Measurements from ENCODE around the gene VWA3B. TPM values are rescaled to one million over a fixed set of nuclear protein-coding genes. Genes with fewer than 3 reads are reported as not detected.

Gene VWA3B
- total and polyA plus RNA-seq, 2 of the 4 experiments (the other 2 are of a cell fraction), result not detected

GRCh38 chr2:98278074-98278473, 191.1 kb downstream of the VWA3B start:
- dilution Hi-C loops (cut with HindIII; ENCODE audit: low sequenced_read_pairs, unreplicated experiment) (no loop called here), intact Hi-C loops (cut with micrococcal nuclease) (loop anchor here (10.0 kb wide), 1 partner anchor 283 kb away; the partner anchor contains the start of gene TMEM131), in situ Hi-C loops (cut with MboI; ENCODE audit: low sequenced_read_pairs) (loop anchor here (10.0 kb wide), 1 partner anchor 473 kb away; no protein-coding TSS in a partner anchor)
- Histone ChIP-seq H2BK120ac (ENCODE audit: low read depth, low read length) (no peak overlapping the region), H3K23ac (ENCODE audit: low read depth, low read length) (no peak overlapping the region), H3K27ac (ENCODE audit: insufficient read depth, low read length) (no peak overlapping the region), H3K4ac (ENCODE audit: low read depth, low read length) (no peak overlapping the region), H3K9ac (ENCODE audit: low read depth, low read length) (no peak overlapping the region), H2AFZ (replicated peaks; ENCODE audit: low read length, poor library complexity) (no peak overlapping the region), H3K4me1 (ENCODE audit: control insufficient read depth, insufficient read depth, low read length) (no peaks in the 10 kb centered on the region), H4K8ac (ENCODE audit: low read depth in 2 of 2, low read length in 2 of 2) (no peak overlapping the region), H3K79me1 (ENCODE audit: low read depth in 1 of 2, low read length in 2 of 2) (no peaks in the 10 kb centered on the region), H3K4me3 (ENCODE audit: insufficient read depth, low read depth, low read length) (no peak overlapping the region), H3K14ac (replicated peaks; ENCODE audit: low read depth, low read length) (no peak overlapping the region), H3K9me3 (ENCODE audit: control insufficient read depth, insufficient read depth, low read length) (no peaks in the 10 kb centered on the region), H2AK9ac (replicated peaks; ENCODE audit: low read depth, low read length, poor library complexity) (no peak overlapping the region), H3K18ac (ENCODE audit: low read depth, low read length) (no peak overlapping the region), H3K36me3 (ENCODE audit: control insufficient read depth, insufficient read depth, low read length) (no peaks in the 10 kb centered on the region), H3K27me3 (ENCODE audit: control insufficient read depth, insufficient read depth, low read length) (peaks cover 38% of the 10 kb centered on the region), H2AK5ac (ENCODE audit: low read depth, low read length) (no peak overlapping the region), H2BK5ac (ENCODE audit: low read depth, low read length, poor library complexity, severe bottlenecking) (no peak overlapping the region), H3K56ac (ENCODE audit: extremely low read depth, insufficient read depth, low read length) (no peak overlapping the region), H2BK15ac (ENCODE audit: low read depth, low read length) (no peak overlapping the region), H3K4me2 (ENCODE audit: low read depth, low read length) (no peak overlapping the region), H4K5ac (ENCODE audit: low read depth, low read length) (no peak overlapping the region), H2BK20ac (ENCODE audit: low read depth, low read length) (no peak overlapping the region), H3K9me1 (ENCODE audit: insufficient read depth, low read length) (no peaks in the 10 kb centered on the region), H4K91ac (ENCODE audit: insufficient read depth, low read depth, low read length) (no peak overlapping the region), H4K20me1 (ENCODE audit: insufficient read depth, low read length) (no peaks in the 10 kb centered on the region)
- ChIA-PET CTCF (no interaction called here), POLR2A (ENCODE audit: unreplicated experiment) (no interaction called here)
- no peak for TF ChIP-seq BHLHE40 (IDR thresholded peaks at IDR 0.05; ENCODE audit: low read depth, low read length)
- TF ChIP-seq MAFK (IDR thresholded peaks at IDR 0.05; ENCODE audit: low read depth, low read length), result no peak
- TF ChIP-seq, protein P1, sequence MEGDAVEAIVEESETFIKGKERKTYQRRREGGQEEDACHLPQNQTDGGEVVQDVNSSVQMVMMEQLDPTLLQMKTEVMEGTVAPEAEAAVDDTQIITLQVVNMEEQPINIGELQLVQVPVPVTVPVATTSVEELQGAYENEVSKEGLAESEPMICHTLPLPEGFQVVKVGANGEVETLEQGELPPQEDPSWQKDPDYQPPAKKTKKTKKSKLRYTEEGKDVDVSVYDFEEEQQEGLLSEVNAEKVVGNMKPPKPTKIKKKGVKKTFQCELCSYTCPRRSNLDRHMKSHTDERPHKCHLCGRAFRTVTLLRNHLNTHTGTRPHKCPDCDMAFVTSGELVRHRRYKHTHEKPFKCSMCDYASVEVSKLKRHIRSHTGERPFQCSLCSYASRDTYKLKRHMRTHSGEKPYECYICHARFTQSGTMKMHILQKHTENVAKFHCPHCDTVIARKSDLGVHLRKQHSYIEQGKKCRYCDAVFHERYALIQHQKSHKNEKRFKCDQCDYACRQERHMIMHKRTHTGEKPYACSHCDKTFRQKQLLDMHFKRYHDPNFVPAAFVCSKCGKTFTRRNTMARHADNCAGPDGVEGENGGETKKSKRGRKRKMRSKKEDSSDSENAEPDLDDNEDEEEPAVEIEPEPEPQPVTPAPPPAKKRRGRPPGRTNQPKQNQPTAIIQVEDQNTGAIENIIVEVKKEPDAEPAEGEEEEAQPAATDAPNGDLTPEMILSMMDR (conservative IDR thresholded peaks at IDR 0.05; ENCODE audit: low read depth, low read length), result no peak
- TF ChIP-seq RAD21 (IDR thresholded peaks at IDR 0.05; ENCODE audit: low read length), result no peak
- no peak for TF ChIP-seq ELK1 (IDR thresholded peaks at IDR 0.05; ENCODE audit: borderline replicate concordance, low read depth, low read length)
- TF ChIP-seq SMC3 (IDR thresholded peaks at IDR 0.05; ENCODE audit: low read depth, low read length), result no peak
- TF ChIP-seq, protein P2, sequence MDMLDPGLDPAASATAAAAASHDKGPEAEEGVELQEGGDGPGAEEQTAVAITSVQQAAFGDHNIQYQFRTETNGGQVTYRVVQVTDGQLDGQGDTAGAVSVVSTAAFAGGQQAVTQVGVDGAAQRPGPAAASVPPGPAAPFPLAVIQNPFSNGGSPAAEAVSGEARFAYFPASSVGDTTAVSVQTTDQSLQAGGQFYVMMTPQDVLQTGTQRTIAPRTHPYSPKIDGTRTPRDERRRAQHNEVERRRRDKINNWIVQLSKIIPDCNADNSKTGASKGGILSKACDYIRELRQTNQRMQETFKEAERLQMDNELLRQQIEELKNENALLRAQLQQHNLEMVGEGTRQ (IDR thresholded peaks at IDR 0.05; ENCODE audit: low read depth, low read length), result no peak
- DNase-seq (no peak), ATAC-seq (ENCODE audit: low read depth) (no peak)
- no CpG with 5 or more reads among the region's 7 CpGs for WGBS, 2 experiments (ENCODE audit: extremely low coverage in 2 of 2, insufficient read length in 1 of 2)
- no TSS peak for BruUV-seq (replicated peaks)

Data from IMR-90 (cell line).